Activated naive CD4-positive, alpha-beta T cell treated with anti-CD3 and anti-CD28 coated beads, Interleukin-2, amount 50 U/mL, for 72 hours (primary cell): ENCODE measurements around the gene NEUROD2. TPM values are rescaled to one million over a fixed set of nuclear protein-coding genes. Genes with fewer than 3 reads are reported as not detected.

Experiments used
- ATAC-seq, 2 donors: fragments of 150-1000 bp; cut with Tn5 transposase; 2 replicates each; pipeline ENCODE4 v1.10.0; 2021; ENCODE audit warnings: mild to moderate bottlenecking in 2 of 2, moderate library complexity in 2 of 2
- DNase-seq, 2 donors: peaks; one replicate each; pipeline ENCODE4 v3.0.0; 2021 to 2022; ENCODE audit warnings: low spot score in 2 of 2
- H3K27ac Mint-ChIP-seq, 2 donors: one replicate each; pipeline ENCODE4 v1.8.0; 2022; ENCODE audit warnings: mild to moderate bottlenecking in 2 of 2, mixed read lengths in 2 of 2
- H3K36me3 Mint-ChIP-seq, 2 donors: one replicate each; pipeline ENCODE4 v1.8.0; 2022; ENCODE audit warnings: mixed read lengths in 2 of 2
- H3K9me3 Mint-ChIP-seq, 2 donors: one replicate each; pipeline ENCODE4 v1.8.0; 2022; ENCODE audit warnings: mixed read lengths in 2 of 2
- total RNA-seq, 2 donors: library from RNA; stranded (reverse); gene quantifications; one replicate each; pipeline ENCODE4 v1.2.3, GENCODE V29; 2022

NEUROD2 gene
- total RNA-seq, 2 donors from 2014 or later: not detected

GRCh38 chr17:39639043-39639442, 31.3 kb upstream of the NEUROD2 start:
- peaks cover 0 to 13% of the 10 kb centered on the region in 2 donors for H3K36me3 Mint-ChIP-seq
- ATAC-seq: no peak
- H3K9me3 Mint-ChIP-seq: no peaks in the 10 kb centered on the region
- DNase-seq: no peak
- H3K27ac Mint-ChIP-seq: peak overlapping the region in 1 of 2 donors; percentile 87

GRCh38 chr17:39638317-39638716, 30.6 kb upstream of the NEUROD2 start:
- Mint-ChIP-seq H3K9me3 (no peaks in the 10 kb centered on the region), H3K36me3 (peaks cover 0 to 13% of the 10 kb centered on the region in 2 donors), H3K27ac (peak overlapping the region in 1 of 2 donors; percentile 87)
- DNase-seq (no peak), ATAC-seq (no peak)

GRCh38 chr17:39636927-39637736, 29.4 kb upstream of the NEUROD2 start, which contains the start of gene STARD3:
Gene STARD3, plus strand, starts transcription at chr17:39637144. Its CDS starts 16,388 bp downstream, at chr17:39653532.
- peak; percentile 89 to 92 for DNase-seq
- ATAC-seq: peak; percentile 90 to 93
- Mint-ChIP-seq H3K27ac (peak within 1 kb of the TSS; percentile 87 to 95), H3K9me3 (no peaks in the 10 kb centered on the region), H3K36me3 (peaks cover 0 to 13% of the 10 kb centered on the region in 2 donors)

- ATAC-seq (peak in 1 of 2 donors; percentile 10), DNase-seq (no peak)
- Mint-ChIP-seq H3K36me3 (peaks cover 0 to 13% of the 10 kb centered on the region in 2 donors), H3K9me3 (no peaks in the 10 kb centered on the region), H3K27ac (peak overlapping the region; percentile 65 to 87)
Observed at GRCh38 chr17:39636587-39636926, 28.8 kb upstream of the NEUROD2 start.

DNA sequence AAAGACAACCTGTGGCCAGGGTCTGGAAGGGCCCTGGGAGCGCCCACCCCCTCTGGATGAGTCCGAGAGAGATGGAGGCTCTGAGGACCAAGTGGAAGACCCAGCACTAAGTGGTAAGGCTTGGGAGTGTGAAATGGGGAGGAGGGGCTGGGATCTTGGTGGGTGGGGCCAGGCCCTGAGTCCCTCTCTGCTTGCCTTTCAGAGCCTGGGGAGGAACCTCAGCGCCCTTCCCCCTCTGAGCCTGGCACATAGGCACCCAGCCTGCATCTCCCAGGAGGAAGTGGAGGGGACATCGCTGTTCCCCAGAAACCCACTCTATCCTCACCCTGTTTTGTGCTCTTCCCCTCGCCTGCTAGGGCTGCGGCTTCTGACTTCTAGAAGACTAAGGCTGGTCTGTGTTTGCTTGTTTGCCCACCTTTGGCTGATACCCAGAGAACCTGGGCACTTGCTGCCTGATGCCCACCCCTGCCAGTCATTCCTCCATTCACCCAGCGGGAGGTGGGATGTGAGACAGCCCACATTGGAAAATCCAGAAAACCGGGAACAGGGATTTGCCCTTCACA, 28.0 kb upstream of the NEUROD2 start:
- Mint-ChIP-seq H3K36me3 (peaks cover 0 to 13% of the 10 kb centered on the region in 2 donors), H3K27ac (peak overlapping the region in 1 of 2 donors; percentile 87), H3K9me3 (no peaks in the 10 kb centered on the region)
- DNase-seq (no peak), ATAC-seq (no peak)

DNA sequence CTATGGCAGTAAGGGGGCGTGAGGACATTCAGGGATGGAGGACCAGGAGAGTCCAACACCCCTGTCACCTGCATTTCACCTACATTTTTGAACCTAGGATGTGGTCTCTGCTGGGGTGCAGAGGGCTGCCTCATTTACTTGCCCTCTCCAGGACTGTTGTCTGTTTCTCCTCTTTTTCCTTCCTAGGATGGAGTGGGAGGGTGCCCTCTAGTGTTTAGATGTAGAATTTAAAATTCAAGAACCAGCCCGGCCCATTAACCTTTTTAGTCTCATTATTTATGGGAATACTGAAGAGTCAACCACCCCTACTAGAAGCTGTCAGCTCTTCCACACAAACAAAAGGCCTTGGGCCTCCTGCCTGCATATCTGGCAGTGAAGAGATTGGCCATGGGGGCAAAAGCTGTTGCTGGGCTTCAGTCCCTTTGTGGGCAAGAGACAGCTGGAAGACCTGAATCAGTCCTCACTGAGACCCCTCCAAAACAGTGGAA, 26.7 kb upstream of the NEUROD2 start:
- H3K9me3 Mint-ChIP-seq: no peaks in the 10 kb centered on the region
- peaks cover 0 to 13% of the 10 kb centered on the region in 2 donors for H3K36me3 Mint-ChIP-seq
- H3K27ac Mint-ChIP-seq: no peak overlapping the region
- ATAC-seq (no peak), DNase-seq (peak in 1 of 2 donors; percentile 35)

DNA sequence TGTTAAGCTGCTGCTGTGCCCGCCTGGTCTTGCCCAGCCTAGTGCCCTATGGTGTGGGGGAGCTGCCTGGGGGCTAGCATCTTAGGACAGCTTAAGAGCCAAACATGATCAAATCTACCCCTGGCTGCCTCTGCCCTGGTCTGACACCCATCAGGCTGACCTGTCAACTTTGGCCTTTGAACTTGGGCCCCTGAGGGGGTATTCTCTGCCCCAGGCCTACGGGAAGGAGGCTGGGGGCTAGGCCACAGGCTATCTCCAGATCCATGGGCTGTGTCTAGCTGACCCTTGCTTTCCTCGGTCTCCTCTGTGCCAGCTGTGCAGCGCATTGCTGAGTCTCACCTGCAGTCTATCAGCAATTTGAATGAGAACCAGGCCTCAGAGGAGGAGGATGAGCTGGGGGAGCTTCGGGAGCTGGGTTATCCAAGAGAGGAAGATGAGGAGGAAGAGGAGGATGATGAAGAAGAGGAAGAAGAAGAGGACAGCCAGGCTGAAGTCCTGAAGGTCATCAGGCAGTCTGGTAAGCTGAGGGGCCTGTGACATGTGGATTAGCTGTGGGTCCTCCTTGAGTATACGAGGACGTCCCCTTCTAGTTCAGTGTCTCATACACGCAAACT, 26.0 kb upstream of the NEUROD2 start:
- no peak for DNase-seq

GRCh38 chr17:39632153-39632941, 24.6 kb upstream of the NEUROD2 start:
- H3K36me3 Mint-ChIP-seq: no peaks in the 10 kb centered on the region

More for the DNA sequence above, 26.0 kb upstream of the NEUROD2 start:
- ATAC-seq: no peak
- Mint-ChIP-seq H3K36me3 (peaks cover 0 to 13% of the 10 kb centered on the region in 2 donors), H3K27ac (no peak overlapping the region), H3K9me3 (no peaks in the 10 kb centered on the region)

GRCh38 chr17:39631403-39631802, 23.7 kb upstream of the NEUROD2 start:
- Mint-ChIP-seq H3K36me3 (no peaks in the 10 kb centered on the region), H3K9me3 (no peaks in the 10 kb centered on the region), H3K27ac (peak overlapping the region in 1 of 2 donors; percentile 30)
- DNase-seq (no peak), ATAC-seq (no peak)

More at GRCh38 chr17:39632153-39632941, 24.6 kb upstream of the NEUROD2 start:
- Mint-ChIP-seq H3K9me3 (no peaks in the 10 kb centered on the region), H3K27ac (no peak overlapping the region)
- ATAC-seq (no peak), DNase-seq (no peak)

DNA sequence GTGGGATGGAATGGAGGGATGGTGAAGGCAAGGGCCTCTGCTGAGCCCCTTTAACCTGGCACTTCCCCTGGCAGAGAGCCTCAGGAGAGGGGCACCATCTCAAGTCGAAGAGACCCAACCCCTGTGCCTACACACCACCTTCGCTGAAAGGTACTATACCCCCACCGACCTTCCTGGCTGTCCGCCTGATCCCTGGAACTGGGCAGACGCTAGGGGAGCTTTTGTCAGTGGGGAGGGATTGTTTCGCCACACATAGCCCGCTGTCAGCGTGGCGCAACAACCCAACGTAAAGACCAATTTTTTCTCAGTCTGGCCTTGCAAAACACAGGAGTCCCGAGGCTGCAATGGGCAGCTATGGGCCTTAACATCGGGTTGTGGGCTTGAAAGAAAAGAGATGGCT, 22.2 kb upstream of the NEUROD2 start:
- Mint-ChIP-seq H3K36me3 (no peaks in the 10 kb centered on the region), H3K9me3 (no peaks in the 10 kb centered on the region), H3K27ac (no peak overlapping the region)
- no peak for DNase-seq
- no peak for ATAC-seq

DNA sequence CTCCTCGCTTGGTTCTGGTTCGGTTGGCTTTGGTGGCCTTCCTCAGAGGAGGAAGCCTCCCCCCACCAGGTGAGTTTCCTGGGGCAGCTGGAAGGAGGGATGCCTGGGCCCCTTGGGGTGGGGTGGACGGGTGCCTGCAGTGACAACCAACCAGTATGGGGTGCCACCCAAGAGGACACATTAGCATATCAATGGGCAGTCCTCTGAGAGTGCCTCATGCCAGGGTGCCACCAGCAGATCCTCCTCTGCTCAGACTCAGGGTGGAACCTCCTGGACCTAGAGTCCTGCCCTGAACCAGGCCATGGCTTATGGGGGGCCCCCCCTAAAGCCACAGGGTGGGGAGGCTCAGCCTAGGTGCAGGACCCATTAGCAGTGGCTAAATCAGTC, 21.8 kb upstream of the NEUROD2 start:
- Mint-ChIP-seq H3K36me3 (no peaks in the 10 kb centered on the region), H3K27ac (no peak overlapping the region), H3K9me3 (no peaks in the 10 kb centered on the region)
- DNase-seq (no peak), ATAC-seq (no peak)

- Mint-ChIP-seq H3K27ac (no peak overlapping the region), H3K36me3 (no peaks in the 10 kb centered on the region), H3K9me3 (no peaks in the 10 kb centered on the region)
- DNase-seq (no peak), ATAC-seq (no peak)
Observed at GRCh38 chr17:39628655-39629493, 21.2 kb upstream of the NEUROD2 start.

DNA sequence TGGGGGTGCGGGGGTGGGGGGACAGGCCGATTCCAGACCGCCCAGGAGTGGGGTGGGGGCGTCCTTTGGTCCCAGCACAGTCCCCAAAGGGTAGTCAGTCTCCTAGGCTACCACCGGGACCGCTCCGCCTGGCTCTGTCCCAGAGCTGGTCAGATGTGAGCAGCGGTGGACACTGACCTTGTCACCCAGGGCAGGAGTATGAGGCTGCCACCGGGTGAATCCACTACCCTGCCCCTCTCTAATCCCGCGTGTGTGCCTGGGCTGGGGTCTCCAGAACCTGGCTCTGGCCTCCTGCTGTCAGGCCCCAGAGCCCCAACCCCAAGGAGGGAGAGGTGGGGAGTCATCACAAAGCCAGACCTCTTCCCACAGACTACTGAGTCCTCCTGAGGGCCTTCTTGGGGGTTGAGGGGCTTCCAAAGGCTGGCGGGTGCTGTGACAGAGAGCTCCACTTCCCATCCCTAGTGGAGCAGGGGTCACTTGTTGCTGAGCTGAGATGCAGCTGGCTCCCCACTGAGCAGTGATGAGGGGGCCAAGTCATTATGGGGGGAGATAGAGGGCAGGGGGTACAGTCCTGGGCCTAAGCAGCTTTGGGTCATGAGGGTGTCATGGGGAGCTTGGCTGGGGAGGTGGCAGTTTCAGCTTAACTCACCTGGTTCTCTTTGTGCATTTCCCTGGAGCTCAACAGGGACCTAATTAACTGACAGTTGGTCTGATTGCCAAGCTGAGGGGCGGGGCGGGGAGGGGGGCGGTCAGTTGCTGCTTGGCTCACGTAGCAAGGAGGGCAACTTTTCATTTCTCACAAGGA, 20.2 kb upstream of the NEUROD2 start:
- Mint-ChIP-seq H3K36me3 (no peaks in the 10 kb centered on the region), H3K27ac (no peak overlapping the region), H3K9me3 (no peaks in the 10 kb centered on the region)
- DNase-seq (no peak), ATAC-seq (no peak)

DNA sequence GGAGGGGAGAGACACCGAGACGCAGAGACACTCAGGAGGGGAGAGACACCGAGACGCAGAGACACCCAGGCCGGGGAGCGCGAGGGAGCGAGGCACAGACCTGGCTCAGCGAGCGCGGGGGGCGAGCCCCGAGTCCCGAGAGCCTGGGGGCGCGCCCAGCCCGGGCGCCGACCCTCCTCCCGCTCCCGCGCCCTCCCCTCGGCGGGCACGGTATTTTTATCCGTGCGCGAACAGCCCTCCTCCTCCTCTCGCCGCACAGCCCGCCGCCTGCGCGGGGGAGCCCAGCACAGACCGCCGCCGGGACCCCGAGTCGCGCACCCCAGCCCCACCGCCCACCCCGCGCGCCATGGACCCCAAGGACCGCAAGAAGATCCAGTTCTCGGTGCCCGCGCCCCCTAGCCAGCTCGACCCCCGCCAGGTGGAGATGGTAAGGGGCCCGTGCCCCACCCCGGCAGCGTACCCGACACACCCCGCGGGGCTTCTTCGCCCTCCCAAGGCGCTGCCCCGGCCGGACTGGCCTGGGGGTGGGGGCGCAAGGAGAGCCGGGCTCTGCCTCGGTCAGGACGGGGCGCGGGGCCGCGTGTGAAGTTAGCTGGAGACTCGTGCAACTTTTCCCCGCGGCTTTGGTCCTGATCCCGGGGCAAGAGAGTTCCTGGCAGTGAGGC, 19.5 kb upstream of the NEUROD2 start:
- H3K9me3 Mint-ChIP-seq: no peaks in the 10 kb centered on the region
- no peak for ATAC-seq

More for the DNA sequence above, 19.5 kb upstream of the NEUROD2 start:
- H3K36me3 Mint-ChIP-seq: no peaks in the 10 kb centered on the region
- no peak for DNase-seq
- no peak overlapping the region for H3K27ac Mint-ChIP-seq
